Suppressor macrophage treated with lipopolysaccharide for 1 hour (primary cell): ENCODE measurements around the gene RSL1D1.
"Not testable (repeated sequence)": the region's sequence is repeated elsewhere in the genome, so short reads cannot be mapped to it uniquely, and the experiment has no call there.

Experiments used
- DNase-seq, 3 donors: peaks; one replicate each; pipeline ENCODE4 v3.0.0-alpha.2; 2020 to 2022

The RSL1D1 gene

GRCh38 chr16:11797166-11797956 is 54.0 kb downstream of the RSL1D1 start, which contains the start of gene ZC3H7A:
ZC3H7A (minus strand) TSS chr16:11797258; CDS start chr16:11782354, 14,904 bp downstream.
- DNase-seq, result peak; percentile 99

GRCh38 chr16:11796227-11797165 is 54.8 kb downstream of the RSL1D1 start:
- peak; percentile 64 to 85 (median 67) for DNase-seq

- no peak for DNase-seq
Measured at GRCh38 chr16:11795887-11796226, 55.5 kb downstream of the RSL1D1 start.

DNA sequence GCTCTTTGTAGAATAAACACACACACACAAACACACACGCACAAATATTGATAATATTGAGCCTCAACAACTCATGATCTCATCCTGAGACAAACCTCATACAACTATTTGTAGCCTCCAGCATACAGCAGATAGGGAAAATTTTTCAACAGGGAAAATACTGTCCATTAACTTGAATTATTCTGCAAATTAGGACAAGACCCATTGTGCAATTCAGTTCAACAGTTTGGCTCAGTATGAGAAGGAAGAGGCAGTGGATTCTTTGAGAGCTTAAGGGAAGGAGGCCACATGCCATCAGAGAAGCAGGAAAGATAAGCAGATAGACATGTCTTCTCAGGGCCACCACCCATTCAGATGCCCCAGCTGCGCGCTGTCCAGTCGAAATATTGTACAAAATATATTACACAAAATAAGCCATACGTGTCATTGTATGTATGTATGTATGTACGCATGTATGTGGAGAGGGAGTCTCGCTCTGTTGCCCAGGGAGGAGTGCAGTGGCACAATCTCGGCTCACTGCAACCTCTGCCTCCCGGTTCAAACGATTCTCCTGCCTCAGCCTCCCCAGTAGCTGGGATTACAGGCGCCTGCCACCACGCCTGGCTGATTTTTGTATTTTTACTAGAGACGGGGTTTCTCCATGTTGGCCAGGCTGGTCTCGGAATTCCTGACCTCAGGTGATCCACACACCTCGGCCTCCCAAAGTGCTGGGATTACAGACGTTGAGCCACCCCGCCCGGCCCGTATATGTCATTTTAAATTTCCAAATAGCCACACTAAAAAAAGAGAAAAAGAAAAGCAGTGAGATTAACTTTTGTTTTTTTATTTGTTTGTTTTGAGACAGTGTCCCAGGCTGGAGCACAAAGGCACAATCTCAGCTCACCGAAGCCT is 56.1 kb downstream of the RSL1D1 start:
- no peak for DNase-seq

DNA sequence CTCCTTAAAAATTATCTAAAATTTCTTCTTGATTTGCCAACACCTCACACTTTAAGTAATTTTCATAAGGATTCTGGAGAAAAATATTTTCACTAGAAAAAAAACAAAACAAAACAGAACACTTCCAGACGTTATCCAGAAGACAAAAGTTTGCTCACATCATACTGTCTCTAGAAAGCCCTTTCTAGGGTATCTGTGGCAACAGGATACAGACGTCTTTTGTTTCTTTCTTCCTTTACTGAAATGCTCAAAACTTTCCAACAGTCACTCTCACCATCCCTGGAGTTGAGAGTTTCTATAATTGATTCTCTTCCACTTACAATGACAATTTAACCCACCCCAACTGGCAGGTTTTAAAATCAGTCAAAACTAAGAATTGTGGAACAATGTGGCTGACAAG is 56.9 kb downstream of the RSL1D1 start:
- no peak for DNase-seq

GRCh38 chr16:11793840-11794239 is 57.5 kb downstream of the RSL1D1 start:
- DNase-seq, result peak in 1 of 3 donors; percentile 17

DNA sequence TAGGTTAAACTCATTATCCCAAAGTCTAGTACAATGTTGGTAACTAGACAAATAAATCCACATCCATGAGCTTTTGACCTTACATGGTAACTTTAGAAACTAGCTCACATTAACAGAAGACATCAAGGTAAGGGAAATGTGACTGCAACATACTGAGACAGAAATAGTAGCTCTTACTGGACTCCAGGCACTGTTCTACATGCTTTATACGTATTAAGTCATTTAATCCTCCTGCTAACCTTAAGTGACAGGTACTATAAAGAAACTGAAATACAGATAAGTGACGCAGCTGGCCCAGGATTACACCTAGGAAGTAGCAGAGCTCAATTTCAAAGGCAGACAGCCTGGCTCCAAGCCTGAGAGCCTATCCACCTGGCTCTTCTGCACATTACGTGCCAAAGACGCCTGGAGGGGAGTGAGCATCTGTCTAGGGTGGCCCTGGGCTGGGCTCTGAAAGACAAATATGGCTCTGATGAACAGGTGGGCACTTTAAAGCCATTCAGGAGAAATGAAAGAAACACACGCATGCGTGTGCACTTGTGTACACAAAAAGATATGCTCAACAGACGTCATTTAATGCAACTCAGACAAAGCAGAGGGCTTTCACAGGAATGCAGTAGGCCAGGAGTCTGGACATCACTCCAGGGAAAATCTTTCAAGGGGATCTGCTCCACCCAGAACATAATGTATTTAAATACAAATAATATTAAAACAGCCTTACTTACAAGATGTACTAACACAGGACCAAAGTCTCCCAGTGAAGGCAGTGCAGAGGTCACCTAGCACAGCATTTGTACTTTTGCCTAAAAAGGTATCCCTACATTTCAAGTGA is 58.7 kb downstream of the RSL1D1 start:
- no peak for DNase-seq

- no peak for DNase-seq
Measured at GRCh38 chr16:11791144-11791828, 60.1 kb downstream of the RSL1D1 start.

DNA sequence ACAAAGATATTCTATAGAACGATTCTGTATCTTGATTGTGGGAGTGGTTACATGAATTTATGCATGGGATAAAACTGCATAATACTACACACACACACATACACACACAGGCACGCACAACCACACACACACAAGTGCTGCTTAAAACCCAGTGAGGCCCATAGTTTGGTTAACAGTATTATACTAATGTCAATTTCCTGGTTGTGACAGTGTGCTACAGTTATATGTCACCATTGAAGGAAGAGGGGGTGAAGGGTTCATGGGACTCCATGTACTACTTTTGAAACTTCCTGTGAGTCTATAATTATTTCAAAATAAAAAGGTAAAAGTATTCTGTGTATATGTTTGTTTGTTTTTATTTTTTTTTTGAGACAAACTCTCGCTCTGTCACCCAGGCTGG is 62.4 kb downstream of the RSL1D1 start:
- peak in 1 of 3 donors; percentile 24 for DNase-seq

DNA sequence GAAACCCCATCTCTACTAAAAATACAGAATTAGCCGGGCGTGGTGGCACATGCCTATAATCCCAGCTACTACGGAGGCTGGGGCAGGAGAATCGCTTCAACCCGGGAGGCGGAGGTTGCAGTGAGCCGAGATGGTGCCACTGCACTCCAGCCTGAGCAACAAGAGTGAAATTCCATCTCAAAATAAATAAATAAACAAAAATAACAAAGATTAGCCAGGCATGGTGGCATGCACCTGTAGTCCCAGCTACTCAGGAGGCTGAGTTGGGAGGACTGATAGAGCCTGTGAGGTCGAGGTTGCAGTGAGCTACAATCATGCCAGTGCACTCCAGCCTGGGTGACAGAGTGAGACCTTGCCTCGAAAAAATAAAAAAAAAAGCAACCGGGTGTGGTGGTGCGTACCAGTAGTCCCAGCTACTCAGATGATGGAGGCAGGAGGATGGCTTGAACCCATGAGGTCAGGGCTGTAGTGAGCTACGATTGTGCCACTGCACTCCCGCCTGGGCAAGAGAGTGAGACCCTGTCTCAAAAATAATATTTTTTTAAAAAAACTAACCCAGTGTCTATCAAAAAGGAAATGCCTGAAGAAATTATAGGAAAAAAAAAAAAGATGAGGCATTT is 66.3 kb downstream of the RSL1D1 start:
- DNase-seq, result not testable (repeated sequence)

DNA sequence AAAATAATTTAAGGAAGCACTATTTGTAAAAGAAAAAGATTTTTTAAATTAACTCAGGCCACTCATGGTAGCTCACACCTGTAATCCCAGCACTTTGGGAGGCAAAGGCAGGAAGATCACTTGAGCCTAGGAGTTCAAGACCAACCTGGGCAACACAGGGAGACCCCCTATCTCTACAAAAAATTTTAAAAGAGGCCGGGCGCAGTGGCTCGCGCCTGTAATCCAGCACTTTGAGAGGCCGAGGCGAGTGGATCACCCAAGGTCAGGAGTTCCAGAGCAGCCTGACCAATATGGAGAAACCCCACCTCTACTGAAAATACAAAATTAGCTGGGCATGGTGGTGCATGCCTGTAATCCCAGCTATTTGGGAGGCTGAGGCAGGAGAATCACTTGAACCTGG is 67.0 kb downstream of the RSL1D1 start:
- DNase-seq, result not testable (repeated sequence)

DNA sequence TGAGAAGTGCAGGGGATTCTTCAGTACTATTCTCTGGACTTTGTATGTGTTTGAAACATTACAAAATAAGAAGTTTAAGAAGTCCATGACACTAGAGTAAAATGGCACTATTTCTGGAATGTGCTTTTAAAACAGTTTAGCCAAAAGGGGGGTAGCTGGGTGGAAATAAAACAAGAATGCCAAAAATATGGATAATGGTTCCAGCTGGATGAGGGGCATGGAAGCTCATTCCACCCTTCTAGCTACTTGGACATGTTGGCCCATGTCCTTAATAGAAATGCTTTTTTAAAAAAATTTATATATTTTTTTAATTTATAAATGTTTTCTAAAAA is 67.3 kb downstream of the RSL1D1 start:
- no peak for DNase-seq
